ENCODE data around the gene TH.

DNA sequence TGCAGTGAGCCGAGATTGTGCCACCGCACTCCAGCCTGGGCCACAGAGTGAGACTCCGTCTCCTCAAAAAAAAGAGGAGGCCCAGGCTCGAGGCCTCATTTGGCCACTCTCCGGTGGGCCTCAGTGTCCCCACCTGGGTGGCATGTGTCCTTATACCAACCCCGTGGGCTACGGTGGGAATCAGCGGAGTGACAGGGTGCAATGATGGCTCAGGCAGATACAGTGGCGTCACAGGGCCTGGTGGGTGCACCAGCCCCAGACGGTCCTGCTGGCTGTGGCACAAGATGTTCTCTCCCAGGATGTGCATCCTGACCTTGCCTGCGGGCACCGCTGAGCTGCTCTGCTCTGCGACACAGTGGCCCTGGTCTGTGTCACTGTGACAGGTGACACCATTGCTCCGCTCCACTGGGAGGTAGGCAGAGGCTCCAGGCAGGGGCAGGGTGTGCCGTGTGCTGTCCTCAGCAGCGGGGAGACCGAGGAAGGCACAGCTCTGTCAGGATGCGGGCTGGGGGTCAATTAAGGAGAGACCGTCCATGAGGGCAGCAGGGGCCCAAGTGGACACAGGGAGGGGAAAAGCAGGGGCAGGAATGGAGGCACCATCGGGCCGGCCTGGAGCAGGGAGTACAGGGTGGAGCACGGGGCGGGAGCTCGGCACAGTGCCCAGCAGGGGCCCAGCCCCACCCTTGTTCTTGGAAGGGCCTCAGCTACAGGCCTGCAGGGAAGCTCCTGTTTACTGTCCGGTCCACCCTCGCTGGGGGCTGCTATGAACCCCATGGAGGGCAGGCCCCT, 21.7 kb upstream of the TH start:
- no peak for TF ChIP-seq POLR2A (IDR thresholded peaks at IDR 0.05)
- TF ChIP-seq, protein P1, sequence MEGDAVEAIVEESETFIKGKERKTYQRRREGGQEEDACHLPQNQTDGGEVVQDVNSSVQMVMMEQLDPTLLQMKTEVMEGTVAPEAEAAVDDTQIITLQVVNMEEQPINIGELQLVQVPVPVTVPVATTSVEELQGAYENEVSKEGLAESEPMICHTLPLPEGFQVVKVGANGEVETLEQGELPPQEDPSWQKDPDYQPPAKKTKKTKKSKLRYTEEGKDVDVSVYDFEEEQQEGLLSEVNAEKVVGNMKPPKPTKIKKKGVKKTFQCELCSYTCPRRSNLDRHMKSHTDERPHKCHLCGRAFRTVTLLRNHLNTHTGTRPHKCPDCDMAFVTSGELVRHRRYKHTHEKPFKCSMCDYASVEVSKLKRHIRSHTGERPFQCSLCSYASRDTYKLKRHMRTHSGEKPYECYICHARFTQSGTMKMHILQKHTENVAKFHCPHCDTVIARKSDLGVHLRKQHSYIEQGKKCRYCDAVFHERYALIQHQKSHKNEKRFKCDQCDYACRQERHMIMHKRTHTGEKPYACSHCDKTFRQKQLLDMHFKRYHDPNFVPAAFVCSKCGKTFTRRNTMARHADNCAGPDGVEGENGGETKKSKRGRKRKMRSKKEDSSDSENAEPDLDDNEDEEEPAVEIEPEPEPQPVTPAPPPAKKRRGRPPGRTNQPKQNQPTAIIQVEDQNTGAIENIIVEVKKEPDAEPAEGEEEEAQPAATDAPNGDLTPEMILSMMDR (IDR thresholded peaks at IDR 0.05), result no peak
- TF ChIP-seq EP300 (IDR thresholded peaks at IDR 0.05), result no peak

Data from ovary (tissue), 3 donors.